OCI-M1 (cell line): ENCODE measurements around the gene CDK10.
"Not testable (repeated sequence)": the region's sequence is repeated elsewhere in the genome, so short reads cannot be mapped to it uniquely, and the experiment has no call there.

Experiments used
- DNase-seq: peaks from one replicate; lab custom pipeline; 2025; lab: John Stamatoyannopoulos, UW

The CDK10 gene

DNA sequence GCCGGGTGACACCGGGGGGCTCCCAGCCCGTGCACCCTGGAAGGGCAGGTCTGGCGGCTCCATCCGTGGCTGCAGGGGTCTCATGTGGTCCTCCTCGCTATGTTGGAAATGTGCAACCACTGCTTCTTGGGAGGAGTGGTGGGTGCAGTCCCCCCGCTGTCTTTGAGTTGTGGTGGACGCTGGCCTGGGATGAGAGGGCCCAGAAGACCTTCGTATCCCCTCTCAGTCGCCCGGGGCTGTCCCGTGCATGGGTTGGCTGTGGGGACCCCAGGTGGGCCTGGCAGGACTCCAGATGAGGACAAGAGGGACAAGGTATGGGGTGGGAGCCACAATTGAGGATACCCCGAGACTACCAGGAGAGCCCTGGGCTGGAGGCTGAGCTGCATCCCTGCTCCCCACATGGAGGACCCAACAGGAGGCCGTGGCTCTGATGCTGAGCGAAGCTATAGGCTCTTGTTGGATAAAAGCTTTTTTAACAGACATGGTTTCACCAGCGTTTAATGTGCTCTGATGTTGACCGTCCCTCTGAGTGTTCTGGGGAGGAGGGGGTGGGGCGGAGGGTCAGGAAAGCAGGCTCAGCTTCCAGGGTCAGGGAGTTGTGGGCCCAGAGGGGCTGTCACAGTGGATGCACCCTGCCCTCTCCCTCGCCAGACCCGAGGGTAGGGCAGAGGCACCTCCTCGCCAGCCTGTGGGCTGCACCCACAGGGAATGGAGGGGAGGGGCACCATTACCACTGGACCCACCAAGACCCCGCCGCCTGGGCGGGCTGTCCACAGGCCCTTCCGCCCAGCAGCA, 9.6 kb downstream of the CDK10 start:
- no peak for DNase-seq

GRCh38 chr16:89696670-89697128, 10.2 kb downstream of the CDK10 start:
- DNase-seq: no peak

DNA sequence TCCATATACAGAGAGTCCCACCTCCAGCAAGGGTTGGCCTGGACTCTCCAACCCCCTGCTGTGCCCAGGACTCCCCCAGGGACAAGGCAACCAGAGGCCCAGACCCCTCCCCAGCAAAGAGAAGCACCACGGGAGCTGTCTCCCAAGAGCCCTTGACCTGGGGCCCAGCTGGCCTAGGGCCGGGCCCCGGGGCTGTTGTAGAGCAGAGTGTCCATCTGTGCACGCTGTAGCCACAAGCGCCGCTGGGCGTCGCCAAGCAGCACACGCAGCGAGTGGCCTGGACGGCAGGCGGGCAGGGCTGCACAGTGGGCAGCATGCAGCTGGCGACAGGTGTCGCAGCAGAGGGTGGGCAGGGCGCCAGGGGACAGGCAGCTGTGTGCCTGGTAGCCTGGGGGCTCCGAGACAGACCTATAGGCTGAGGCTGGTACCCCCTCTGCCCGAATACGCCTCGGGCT, 10.7 kb downstream of the CDK10 start:
- DNase-seq: no peak

DNA sequence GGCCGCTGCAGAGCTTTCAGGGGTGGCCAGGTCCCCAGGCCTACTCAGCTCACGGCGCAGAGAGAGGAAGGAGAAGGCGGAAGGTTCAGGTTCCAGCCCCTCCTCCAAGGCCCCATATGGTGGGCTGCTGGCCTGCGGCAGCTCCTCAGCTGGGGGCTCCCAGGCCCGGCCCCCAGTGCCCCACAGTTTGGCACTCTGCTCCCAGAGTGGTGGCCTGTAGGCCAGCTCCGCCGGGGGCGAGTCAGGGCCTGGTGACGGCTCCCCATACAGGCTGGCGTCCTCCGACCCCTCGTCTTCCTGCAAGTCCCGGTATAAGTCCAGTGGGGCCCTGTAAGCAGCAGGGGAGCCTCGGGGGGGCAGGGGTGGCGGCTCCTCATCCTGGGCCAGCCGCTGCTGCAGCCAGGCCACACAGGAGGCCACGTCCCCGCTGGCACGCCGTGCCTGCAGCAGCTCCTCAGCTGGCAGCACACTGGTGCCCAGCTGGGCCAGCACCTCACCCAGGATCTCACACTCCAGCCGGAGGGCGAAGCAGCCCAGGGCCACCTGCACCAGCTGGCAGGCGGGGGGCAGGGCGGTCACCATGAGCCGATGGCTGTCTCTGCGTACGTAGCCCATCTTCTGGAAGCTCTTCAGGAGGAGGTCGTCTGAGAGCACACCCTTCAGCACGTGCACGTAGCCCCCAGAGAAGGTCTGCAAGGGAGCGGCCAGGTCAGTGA, 11.3 kb downstream of the CDK10 start:
- DNase-seq: no peak

- DNase-seq: not testable (repeated sequence)
Observed at GRCh38 chr16:89698717-89699116, 12.2 kb downstream of the CDK10 start.

GRCh38 chr16:89699629-89700099, 13.2 kb downstream of the CDK10 start:
- DNase-seq: not testable (repeated sequence)

DNA sequence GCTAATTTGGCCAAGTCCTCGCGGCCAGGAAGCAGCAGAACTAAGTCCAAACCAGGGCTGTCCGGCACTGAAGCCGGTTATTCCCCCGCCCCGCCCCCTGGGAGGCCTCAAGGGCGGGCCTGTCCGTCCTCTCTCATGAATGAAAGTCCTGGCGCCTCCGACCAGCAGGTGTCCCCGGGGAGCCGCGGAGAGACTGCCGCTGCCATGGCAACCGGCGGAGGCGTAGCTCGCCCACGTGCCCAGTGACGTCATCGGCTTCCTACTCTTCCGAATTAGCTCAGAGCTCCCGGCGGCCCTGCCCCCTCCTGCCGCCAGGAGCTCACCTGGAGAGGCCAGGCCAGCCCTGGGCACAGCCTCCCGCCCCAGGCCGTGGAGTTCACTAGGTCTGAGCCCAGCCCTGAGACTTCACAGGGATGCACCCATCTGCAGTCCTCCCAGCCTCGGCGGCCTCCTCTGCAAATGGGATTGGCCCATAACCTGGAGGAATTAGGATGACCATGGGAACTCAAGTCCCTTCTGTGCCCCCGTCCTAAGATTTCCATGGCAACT, 13.7 kb downstream of the CDK10 start:
- peak; percentile 100 for DNase-seq

DNA sequence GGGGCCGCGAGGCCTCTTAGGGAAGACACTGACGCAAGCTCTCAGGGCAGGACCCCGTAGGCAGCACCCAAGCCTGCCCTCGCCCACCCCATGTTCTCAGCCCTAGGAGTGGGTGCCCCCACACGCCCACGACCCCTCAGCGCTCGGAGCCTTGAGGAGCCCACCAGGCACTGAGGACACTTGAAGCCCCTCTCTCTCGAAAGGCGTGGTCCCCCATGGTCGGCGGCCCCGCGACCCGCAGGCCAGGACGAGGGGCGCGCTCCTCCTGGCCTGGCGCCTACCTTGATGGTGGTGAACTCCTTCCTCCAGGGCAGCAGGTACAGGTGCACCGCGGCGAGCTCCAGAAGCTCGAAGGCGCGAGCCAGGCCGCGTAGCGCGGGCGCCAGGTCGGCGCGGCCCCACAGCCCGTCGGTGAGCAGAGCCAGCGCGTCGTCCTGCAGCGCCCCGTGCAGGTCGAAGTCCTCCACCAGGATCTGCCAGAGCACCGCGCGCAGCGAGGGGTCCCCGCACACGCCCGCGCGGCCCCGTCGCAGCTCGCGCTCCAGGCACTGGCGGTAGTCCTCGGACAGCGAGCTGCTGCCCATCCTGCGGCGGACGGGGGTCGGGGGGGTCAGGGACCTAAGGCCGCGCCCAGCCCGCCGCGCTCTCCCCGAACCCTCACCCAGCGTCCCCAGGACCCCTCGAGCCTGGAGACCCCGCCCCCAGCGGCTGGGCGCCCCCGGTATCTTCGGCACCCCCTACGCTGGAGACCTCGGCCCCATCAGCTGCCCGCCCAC, 14.3 kb downstream of the CDK10 start:
- peak; percentile 73 for DNase-seq

- DNase-seq: peak; percentile 97
Observed at GRCh38 chr16:89701425-89702406, 15.2 kb downstream of the CDK10 start, which contains the start of gene SPATA2L. Gene SPATA2L, minus strand, starts transcription at chr16:89701705. Its CDS starts 473 bp downstream, at chr16:89701232.

DNA sequence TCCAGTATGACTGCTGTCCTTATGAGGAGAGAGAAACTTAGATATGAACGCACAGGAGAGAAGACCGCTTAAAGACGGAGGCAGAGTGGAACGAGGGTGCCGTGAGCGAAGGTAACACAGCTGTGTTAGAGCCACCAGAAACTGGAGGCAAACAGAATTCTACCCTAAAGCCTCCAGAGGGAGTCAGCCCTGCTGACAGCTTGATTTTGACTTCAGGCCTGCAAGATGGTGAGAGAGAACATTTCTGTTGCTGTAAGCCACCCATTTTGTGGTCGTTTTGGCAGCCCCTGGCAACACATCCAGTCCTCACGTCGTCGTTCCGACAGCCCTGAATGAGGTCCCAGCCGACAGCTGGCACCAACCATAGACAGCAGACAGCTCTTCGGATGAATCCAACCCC, 17.8 kb downstream of the CDK10 start:
- peak; percentile 42 for DNase-seq

- no peak for DNase-seq
Observed at GRCh38 chr16:89705006-89705405, 18.5 kb downstream of the CDK10 start.

- DNase-seq: peak; percentile 39
Observed at GRCh38 chr16:89706518-89707260, 20.2 kb downstream of the CDK10 start.

DNA sequence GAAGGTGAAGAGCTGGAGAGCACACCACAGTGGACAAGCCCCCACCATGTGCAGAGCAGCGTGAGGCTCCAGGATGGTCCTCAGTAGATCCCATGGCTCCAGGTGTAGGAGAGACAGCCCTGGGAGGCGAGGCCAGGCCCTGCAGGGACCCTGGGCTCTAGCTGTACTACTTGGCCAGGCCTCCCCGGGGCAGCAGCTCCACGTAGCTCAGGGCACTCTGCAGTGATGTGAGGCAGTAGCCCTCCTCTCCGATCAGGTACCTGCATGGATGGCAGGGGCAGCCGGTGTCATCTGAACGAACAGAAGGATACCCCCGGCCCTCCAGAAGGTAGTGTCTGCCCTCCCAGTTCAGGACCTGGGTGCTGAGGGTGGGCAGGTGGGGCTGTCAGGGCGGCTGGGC, 21.2 kb downstream of the CDK10 start:
- DNase-seq: peak; percentile 14

DNA sequence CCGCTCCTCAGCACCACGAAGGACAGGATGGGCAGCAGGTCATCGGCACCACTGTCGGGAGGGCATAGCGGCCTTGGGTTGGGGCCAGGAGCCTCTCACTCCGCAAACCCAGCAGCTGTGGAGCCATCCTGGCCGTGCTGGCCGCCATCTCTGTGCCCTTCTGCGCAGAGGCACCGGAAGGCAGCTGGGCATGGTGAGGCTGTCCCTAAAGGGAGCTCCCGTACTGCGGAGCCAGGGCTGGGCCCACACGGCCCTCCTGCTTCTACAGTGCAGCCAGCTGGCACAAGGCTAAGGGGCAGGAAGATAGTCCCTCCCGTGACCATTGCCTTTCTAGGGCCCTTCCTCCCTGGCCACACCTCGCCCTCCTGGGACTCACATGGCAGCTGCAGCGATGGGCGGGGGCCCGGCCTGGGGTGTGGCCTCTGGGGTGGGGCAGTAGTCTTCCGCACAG, 22.0 kb downstream of the CDK10 start:
- no peak for DNase-seq

- no peak for DNase-seq
Observed at GRCh38 chr16:89709166-89709565, 22.7 kb downstream of the CDK10 start.

DNA sequence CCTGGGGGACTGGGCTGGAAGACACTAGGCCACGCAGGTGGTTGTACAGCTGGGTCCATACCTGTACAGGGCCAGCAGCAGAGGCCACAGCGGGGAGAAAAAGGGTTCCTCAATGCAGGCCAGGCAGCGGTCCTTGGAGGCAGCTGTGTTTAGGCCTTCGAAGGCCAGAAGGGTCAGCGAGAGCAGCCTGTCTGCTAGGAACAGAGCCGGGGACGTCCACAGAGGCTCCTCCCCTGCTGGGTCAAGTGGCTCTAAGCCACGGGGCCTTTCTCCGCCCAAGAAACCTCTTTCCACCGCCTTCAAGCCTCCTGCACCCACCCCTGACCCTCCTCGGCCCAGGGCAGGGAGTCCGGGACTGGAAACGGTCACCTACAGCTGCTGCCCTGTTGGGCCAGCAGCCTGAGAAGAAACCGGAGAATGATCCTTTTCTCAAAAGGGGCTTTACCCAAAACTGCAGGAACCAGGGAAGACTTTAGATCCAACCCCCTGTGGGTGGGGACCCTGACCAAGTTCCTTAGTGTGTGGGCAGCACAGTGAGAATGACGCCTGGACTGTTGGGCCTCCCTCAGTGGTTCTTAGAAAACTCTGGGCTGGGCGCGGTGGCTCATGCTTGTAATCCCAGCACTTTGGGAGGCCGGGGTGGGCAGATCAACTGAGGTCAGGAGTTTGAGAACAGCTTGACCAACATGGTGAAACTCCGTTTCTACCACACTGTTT, 23.4 kb downstream of the CDK10 start:
- DNase-seq: no peak

DNA sequence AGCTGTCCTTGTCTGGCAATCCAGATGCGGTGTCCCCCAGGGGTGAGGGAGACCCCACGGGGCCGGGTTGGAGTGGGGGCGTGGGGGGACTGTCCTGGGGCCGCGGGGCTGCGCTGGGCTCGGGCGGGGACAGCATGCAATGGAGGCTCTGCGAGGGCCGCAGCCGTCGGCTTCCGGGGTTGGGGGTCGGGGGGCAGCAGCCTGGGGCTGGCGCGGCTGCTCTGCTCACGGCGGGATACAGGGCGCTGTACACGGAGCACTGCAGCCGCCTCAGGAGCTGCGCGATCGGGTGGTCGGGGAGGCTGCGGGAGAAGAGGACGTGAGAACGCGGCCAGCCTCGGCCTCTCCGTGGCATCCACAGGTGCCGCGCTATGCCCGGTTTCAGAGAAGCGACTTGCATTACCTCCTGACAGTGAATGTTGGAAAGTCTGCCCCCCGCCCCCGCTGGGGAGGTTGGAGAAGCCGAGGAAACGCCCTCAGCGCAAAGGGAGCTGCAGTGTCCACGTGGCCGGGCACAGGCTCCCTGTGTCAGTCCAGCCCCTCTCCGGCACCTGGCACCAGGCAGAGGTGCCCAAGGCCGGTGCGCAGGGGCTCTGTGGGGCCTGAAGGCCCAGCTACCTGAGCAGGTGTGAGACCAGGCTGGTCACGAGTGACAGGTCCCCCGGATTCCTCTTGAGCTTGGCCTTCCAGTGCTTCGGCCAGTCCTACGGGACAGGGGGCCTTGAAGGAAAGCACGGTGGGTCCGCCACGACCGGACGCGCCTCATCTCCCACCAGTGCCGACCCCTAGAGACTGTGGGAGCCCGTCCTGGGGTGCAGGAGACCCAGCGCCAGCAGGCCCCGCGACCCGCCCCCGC, 24.4 kb downstream of the CDK10 start:
- DNase-seq: no peak

GRCh38 chr16:89711601-89712273, 25.2 kb downstream of the CDK10 start:
- peak; percentile 87 for DNase-seq
